ENCODE data around the gene KAT7.
"Not testable (repeated sequence)": the region's sequence is repeated elsewhere in the genome, so short reads cannot be mapped to it uniquely, and the experiment has no call there.

Gene KAT7

GRCh38 chr17:49809056-49809455, 20.6 kb downstream of the KAT7 start:
- no peak for DNase-seq (ENCODE audit: low read depth, low spot score)

DNA sequence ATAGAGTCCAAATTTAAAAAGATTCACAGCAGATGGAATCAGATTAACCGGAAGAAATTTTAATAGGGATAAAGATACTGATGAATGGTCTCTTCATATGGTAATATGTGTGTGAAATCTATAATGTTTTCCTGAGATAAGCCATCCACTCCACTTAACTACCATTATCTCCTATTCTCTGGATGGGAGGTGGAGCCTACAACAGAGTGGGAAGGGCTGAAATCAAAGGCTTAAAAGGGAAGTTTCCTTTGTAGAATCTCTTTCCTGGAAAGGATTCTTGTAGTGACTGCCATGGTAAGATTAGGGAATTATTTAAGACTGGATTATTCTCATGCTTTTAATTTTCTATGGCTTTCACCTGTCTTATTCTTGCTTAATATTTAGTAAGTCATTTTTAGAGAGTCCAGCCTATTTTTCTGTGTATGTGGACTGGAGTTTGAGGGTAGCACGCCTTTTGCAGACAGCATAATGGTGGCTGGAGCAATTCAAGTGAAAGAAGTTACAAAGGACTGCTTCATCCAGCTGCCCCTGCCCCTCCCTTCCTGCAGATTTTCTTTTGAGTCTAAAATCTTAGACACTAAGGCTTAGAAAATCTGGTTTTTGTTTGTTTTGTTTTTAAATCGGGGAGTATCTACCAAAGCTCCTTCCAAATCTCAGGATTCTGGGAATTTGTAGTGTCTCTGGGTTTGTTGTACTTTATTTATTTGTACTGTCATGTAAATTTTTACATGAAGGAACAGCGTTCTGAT, 26.5 kb downstream of the KAT7 start:
- no peak for DNase-seq (ENCODE audit: low read depth, low spot score)

- peak; percentile 84 for DNase-seq (ENCODE audit: low read depth, low spot score)
Observed at GRCh38 chr17:49815761-49816281, 27.3 kb downstream of the KAT7 start.

DNA sequence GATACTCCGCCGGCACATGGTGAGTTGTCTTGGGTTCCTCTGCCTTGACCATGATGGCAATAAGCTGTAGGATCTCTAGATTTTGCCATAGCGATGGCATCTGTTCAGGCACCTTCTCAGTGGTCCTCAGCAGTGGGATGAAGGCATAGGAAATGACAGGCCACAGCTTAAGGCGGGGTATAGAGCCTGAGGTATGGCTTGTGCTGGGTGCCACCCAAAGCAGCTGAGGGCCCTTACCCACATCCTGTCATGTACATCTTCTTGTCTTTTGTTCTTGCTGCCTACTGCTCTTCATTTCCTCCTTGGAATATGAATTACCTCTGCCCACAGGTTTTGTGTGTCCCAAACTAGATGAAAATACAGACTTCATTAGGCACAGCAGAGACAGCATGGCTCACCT, 29.5 kb downstream of the KAT7 start:
- DNase-seq (ENCODE audit: low read depth, low spot score) = no peak

GRCh38 chr17:49819138-49819537, 30.7 kb downstream of the KAT7 start:
- DNase-seq (ENCODE audit: low read depth, low spot score) = no peak

DNA sequence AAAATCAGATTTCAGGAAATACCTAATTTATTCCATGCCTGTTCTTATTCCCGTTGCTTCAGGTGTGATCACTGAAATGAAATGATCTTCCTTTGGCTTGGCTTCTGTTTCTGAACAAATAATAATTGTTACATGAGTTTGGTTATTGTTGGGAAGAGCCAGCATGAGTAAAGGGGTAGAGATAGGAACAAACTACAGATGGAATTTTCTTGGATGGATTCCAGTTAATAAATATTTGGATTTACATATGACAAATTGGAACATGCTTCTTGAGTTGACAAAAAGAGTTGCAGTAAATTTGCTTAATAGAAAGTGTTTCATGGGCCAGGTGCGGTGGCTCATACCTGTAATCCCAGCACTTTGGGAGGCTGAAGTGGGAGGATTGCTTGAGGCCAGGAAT, 31.2 kb downstream of the KAT7 start:
- no peak for DNase-seq (ENCODE audit: low read depth, low spot score)

GRCh38 chr17:49820773-49821172, 32.3 kb downstream of the KAT7 start:
- DNase-seq (ENCODE audit: low read depth, low spot score) = no peak

DNA sequence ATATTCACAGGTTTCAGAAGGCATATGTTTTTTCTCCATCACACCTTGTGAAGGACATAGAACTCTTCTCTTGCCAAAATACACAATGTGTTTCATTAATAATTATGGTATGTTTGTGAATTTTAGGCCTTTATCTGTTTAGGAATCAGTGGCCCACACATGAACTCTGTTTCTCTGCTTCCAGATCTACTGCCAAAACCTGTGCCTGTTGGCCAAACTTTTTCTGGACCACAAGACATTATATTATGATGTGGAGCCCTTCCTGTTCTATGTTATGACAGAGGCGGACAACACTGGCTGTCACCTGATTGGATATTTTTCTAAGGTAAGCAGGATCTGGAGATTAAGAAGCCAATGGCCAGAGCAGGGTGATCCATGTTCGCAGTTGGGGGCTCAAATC, 33.0 kb downstream of the KAT7 start:
- no peak for DNase-seq (ENCODE audit: low read depth, low spot score)

- no peak for DNase-seq (ENCODE audit: low read depth, low spot score)
Observed at GRCh38 chr17:49821916-49822315, 33.4 kb downstream of the KAT7 start.

GRCh38 chr17:49822829-49823228, 34.3 kb downstream of the KAT7 start:
- no peak for DNase-seq (ENCODE audit: low read depth, low spot score)

- no peak for DNase-seq (ENCODE audit: low read depth, low spot score)
Observed at GRCh38 chr17:49823614-49824013, 35.1 kb downstream of the KAT7 start.

DNA sequence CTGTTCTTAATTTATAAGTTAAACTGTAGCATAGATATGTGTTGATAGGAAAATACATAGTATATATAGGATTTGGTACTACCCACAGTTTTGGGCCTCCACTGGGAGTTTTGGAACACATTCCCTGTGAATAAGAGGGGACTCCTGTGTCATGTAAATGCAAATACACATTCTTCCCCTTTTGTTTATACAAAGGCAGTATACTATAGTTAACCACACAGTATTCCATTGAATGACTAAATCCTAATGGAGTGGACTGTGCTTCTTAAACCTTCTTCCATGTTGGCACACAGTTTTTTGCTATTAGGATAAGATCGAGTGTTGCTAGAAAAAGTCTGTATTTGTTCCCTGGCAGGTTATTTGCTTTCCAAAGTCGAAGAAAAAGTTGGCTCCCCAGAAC, 37.2 kb downstream of the KAT7 start:
- DNase-seq (ENCODE audit: low read depth, low spot score) = no peak

GRCh38 chr17:49828325-49828724, 39.8 kb downstream of the KAT7 start:
- DNase-seq (ENCODE audit: low read depth, low spot score) = not testable (repeated sequence)

GRCh38 chr17:49829026-49829425, 40.5 kb downstream of the KAT7 start:
- no peak for DNase-seq (ENCODE audit: low read depth, low spot score)

GRCh38 chr17:49830605-49831004, 42.1 kb downstream of the KAT7 start:
- no peak for DNase-seq (ENCODE audit: low read depth, low spot score)

- DNase-seq (ENCODE audit: low read depth, low spot score) = no peak
Observed at GRCh38 chr17:49832840-49833599, 44.5 kb downstream of the KAT7 start.

GRCh38 chr17:49834118-49834743, 45.8 kb downstream of the KAT7 start:
- DNase-seq (ENCODE audit: low read depth, low spot score) = no peak

GRCh38 chr17:49835472-49835871, 47.0 kb downstream of the KAT7 start:
- DNase-seq (ENCODE audit: low read depth, low spot score) = no peak

DNA sequence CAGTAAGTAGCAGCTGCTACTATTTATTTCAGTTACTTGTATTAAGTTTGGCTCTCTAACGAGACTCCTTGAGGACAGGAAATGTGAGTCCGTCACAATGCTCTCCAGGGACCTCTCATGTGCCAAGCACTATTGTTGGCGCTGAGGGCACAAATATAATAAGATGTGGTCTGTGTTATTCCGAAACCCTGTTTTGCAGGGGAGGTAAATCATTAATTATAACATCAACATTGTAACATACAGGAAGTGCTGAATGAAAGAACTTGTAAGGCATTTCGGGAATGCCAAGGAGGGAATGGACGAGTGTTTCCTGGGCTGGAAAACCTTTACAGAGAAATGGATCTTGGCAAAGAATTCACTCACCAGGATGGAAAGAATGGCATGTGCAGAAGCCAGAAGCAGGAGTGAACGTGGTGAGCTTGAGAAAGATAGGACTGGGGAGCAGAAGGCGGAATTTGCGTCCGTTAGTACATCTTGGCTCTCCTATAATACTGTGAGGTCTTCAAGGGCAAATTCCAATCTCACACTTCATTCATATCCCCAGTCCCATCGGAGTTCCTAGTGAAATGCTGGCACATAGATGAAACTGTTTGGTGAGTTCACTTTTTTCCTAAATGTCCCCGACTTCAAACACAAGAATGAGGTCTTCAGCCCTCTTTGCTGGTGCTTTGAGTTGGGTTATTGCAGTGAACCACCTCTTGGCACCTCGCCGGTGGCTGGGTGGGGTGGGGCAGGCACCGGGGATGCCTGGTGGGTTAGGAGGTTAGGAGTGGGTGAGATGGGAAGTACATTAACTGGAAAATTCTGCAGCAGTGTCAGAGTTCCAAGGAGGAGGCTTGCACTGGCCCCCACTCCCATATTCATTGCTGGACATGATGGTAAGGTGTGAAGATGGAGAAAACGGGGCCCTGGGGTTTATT, 47.9 kb downstream of the KAT7 start:
- DNase-seq (ENCODE audit: low read depth, low spot score) = no peak

DNA sequence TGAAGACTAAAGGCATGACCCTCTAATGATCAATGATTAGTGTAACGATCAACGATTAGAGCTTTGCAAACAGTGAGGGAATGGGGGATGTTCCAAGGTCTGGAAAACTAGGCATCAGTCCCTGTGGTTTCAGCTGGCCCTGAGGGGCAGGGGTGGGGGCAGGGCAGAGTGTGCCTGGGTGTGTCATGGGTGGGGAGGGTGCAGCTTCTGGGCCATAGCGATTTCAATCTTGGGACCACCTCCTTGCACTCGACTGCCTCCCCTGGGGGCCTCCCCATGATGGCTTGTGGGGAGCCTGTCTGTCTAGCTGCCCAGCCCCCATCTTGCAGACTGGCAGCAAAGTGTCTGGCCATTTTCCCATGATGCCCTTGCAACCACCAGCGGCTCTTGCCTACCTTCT, 51.0 kb downstream of the KAT7 start:
- DNase-seq (ENCODE audit: low read depth, low spot score) = no peak

DNA sequence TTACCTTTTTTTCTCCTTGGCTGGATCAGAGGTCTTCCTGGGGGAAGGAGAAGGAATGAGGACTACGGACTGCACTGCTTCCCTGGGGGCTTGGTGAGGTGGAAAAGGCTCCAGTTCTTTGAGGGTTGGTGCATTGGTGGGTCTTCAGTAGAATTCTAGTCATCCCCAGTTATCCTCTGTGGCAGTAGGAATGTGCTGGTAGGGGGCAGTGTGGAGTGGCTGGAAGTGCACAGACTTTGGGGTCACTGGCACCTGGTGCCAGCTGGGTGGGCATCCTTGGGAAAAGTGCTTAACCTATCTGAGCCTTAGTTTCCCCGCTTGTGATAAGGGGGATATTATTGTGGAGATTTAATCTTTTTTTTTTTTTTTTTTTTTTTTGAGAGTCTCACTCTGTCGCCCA, 53.1 kb downstream of the KAT7 start:
- DNase-seq (ENCODE audit: low read depth, low spot score) = no peak

Measured in iPS DF 19.7 (cell line).